ENCODE results near the gene RPUSD1. TPM values are rescaled to one million over a fixed set of nuclear protein-coding genes. Genes with fewer than 3 reads are reported as not detected.

RPUSD1 gene
- polyA plus RNA-seq, 3 donors = 29.5 to 38.1 (median 31.5) TPM

- no peak overlapping the region for H3K9ac ChIP-seq (ENCODE audit: insufficient read depth, low read length, poor library complexity, severe bottlenecking)
- H3K36me3 Mint-ChIP-seq = no peaks in the 10 kb centered on the region
- 91% methylated on average over 19 of the region's 39 CpGs for whole genome bisulfite sequencing (ENCODE audit: insufficient coverage)
These were observed 40.0 kb downstream of the RPUSD1 start for GRCh38 chr16:747978-748746.

GRCh38 chr16:746637-747036, 41.5 kb downstream of the RPUSD1 start:
- Mint-ChIP-seq H3K27ac (no peak overlapping the region), H3K36me3 (no peaks in the 10 kb centered on the region), H3K4me3 (no peak overlapping the region), H3K27me3 (ENCODE audit: low read depth in 3 of 3) (peaks cover 0 to 1% (median 0%) of the 10 kb centered on the region in 3 donors), H3K9me3 (no peaks in the 10 kb centered on the region), H3K4me1 (no peaks in the 10 kb centered on the region)
- no peaks in the 10 kb centered on the region for H3K36me3 ChIP-seq (replicated peaks in 1 of 2; ENCODE audit: control insufficient read depth in 1 of 2, insufficient read depth in 2 of 2, low read length in 2 of 2)
- WGBS (ENCODE audit: insufficient coverage) = no CpG with 5 or more reads among the region's 13 CpGs
- intact Hi-C loops (cut with micrococcal nuclease) = no loop called here
- no peak overlapping the region for H3K4me2 ChIP-seq (replicated peaks; ENCODE audit: extremely low read depth, low read length, poor library complexity, severe bottlenecking)
- H3K27me3 ChIP-seq (ENCODE audit: control insufficient read depth in 2 of 2, insufficient read depth in 2 of 2, low read length in 2 of 2) = no peaks in the 10 kb centered on the region
- no peaks in the 10 kb centered on the region for H3K9me3 ChIP-seq (replicated peaks in 1 of 2; ENCODE audit: control insufficient read depth in 1 of 2, insufficient read depth in 1 of 2, low read length in 2 of 2)
- no peak overlapping the region for H2AFZ ChIP-seq (ENCODE audit: insufficient read depth, low read depth, low read length, poor library complexity, severe bottlenecking)
- no peak overlapping the region for H3K9ac ChIP-seq (ENCODE audit: insufficient read depth, low read length, poor library complexity, severe bottlenecking)
- H3K4me1 ChIP-seq (ENCODE audit: control insufficient read depth in 1 of 2, insufficient read depth in 2 of 2, low read length in 2 of 2) = no peaks in the 10 kb centered on the region
- H3K79me2 ChIP-seq (ENCODE audit: insufficient read depth, low read length) = no peaks in the 10 kb centered on the region
- DNase-seq = no peak
- no peak for TF ChIP-seq CTCF (IDR thresholded peaks at IDR 0.05)
- no peak overlapping the region for H3K27ac ChIP-seq (ENCODE audit: low read depth in 1 of 2, low read length in 2 of 2)
- no peak overlapping the region for H3K4me3 ChIP-seq (replicated peaks in 1 of 3; ENCODE audit: low read depth in 2 of 3, low read length in 3 of 3)
- H4K20me1 ChIP-seq (ENCODE audit: insufficient read depth, low read length) = no peaks in the 10 kb centered on the region

More at GRCh38 chr16:747978-748746, 40.0 kb downstream of the RPUSD1 start:
- H3K9me3 Mint-ChIP-seq = no peaks in the 10 kb centered on the region
- H3K27me3 ChIP-seq (ENCODE audit: control insufficient read depth in 2 of 2, insufficient read depth in 2 of 2, low read length in 2 of 2) = no peaks in the 10 kb centered on the region
- no peak overlapping the region for H3K27ac Mint-ChIP-seq
- H3K36me3 ChIP-seq (replicated peaks in 1 of 2; ENCODE audit: control insufficient read depth in 1 of 2, insufficient read depth in 2 of 2, low read length in 2 of 2) = no peaks in the 10 kb centered on the region
- H3K4me3 Mint-ChIP-seq = no peak overlapping the region
- intact Hi-C loops (cut with micrococcal nuclease) = no loop called here
- H3K4me1 ChIP-seq (ENCODE audit: control insufficient read depth in 1 of 2, insufficient read depth in 2 of 2, low read length in 2 of 2) = no peaks in the 10 kb centered on the region
- peaks cover 5% of the 10 kb centered on the region for H3K4me1 Mint-ChIP-seq
- no peaks in the 10 kb centered on the region for H3K79me2 ChIP-seq (ENCODE audit: insufficient read depth, low read length)
- TF ChIP-seq CTCF (IDR thresholded peaks at IDR 0.05) = no peak
- no peak overlapping the region for H3K27ac ChIP-seq (ENCODE audit: low read depth in 1 of 2, low read length in 2 of 2)
- H4K20me1 ChIP-seq (ENCODE audit: insufficient read depth, low read length) = no peaks in the 10 kb centered on the region
- H2AFZ ChIP-seq (ENCODE audit: insufficient read depth, low read depth, low read length, poor library complexity, severe bottlenecking) = no peak overlapping the region
- H3K27me3 Mint-ChIP-seq (ENCODE audit: low read depth in 3 of 3) = peaks cover 0 to 4% (median 0%) of the 10 kb centered on the region in 3 donors
- no peak overlapping the region for H3K4me3 ChIP-seq (replicated peaks in 1 of 3; ENCODE audit: low read depth in 2 of 3, low read length in 3 of 3)
- no peak for DNase-seq
- no peaks in the 10 kb centered on the region for H3K9me3 ChIP-seq (replicated peaks in 1 of 2; ENCODE audit: control insufficient read depth in 1 of 2, insufficient read depth in 1 of 2, low read length in 2 of 2)
- H3K4me2 ChIP-seq (replicated peaks; ENCODE audit: extremely low read depth, low read length, poor library complexity, severe bottlenecking) = no peak overlapping the region

Measured in CD14-positive monocyte (primary cell).